Subcutaneous abdominal adipose tissue (tissue), 5 donors: ENCODE results near the gene CCZ1.
A peak's percentile ranks its signal among the peaks of the same experiment; 100 is the strongest.
"Not testable (repeated sequence)": the region's sequence is repeated elsewhere in the genome, so short reads cannot be mapped to it uniquely, and the experiment has no call there.

Experiments
- H3K27ac ChIP-seq: one replicate; pipeline ENCODE4 v1.7.0; 2013; ENCODE audit warnings: low read depth, mild to moderate bottlenecking, inconsistent platforms, low read length, moderate library complexity
- H3K27me3 ChIP-seq, 5 donors: one replicate each; pipeline ENCODE4 v1.7.0; 2013; ENCODE audit warnings: low read length in 5 of 5, inconsistent platforms in 1 of 5; ENCODE audit not compliant: control insufficient read depth in 5 of 5, insufficient read depth in 4 of 5
- H3K36me3 ChIP-seq, 5 donors: one replicate each; pipeline ENCODE4 v1.7.0; 2013; ENCODE audit warnings: low read length in 5 of 5; ENCODE audit not compliant: control insufficient read depth in 5 of 5, insufficient read depth in 5 of 5
- H3K4me1 ChIP-seq, 5 donors: one replicate each; pipeline ENCODE4 v1.7.0; 2013; ENCODE audit warnings: low read length in 5 of 5, mild to moderate bottlenecking in 3 of 5, moderate library complexity in 1 of 5; ENCODE audit not compliant: control insufficient read depth in 5 of 5, insufficient read depth in 5 of 5
- H3K4me3 ChIP-seq, 5 donors: one replicate each; pipeline ENCODE4 v1.7.0; 2013; ENCODE audit warnings: low read length in 5 of 5, low read depth in 1 of 5
- H3K9ac ChIP-seq, 5 donors: one replicate each; pipeline ENCODE4 v1.7.0; 2013; ENCODE audit warnings: low read length in 5 of 5, mild to moderate bottlenecking in 4 of 5, moderate library complexity in 3 of 5
- H3K9me3 ChIP-seq, 5 donors: one replicate each; pipeline ENCODE4 v1.7.0; 2013; ENCODE audit warnings: low read length in 5 of 5; ENCODE audit not compliant: control insufficient read depth in 5 of 5
- donor health status: healthy.
- donor health status: healthy.
- donor health status: healthy.
- donor health status: healthy.
- donor health status: healthy.

The CCZ1 gene

DNA sequence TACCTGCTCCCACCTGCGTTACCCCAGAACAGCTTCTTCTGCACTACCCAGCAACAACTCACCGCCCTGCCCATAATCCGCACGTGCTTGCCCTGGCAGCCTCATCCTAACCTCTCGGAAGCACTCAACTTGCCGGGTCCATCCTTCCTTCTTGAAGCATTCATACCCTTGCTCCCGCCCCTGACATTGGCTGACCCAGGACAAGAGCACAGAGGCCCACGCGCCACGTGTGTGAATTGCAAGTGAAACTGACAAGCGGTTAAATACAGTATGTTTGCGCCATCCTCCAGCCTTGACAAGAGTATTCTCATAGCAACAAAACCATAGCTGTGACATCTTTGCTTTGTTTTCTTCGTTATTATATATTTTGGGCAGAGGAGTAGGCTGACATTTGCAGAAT is 28.8 kb upstream of the CCZ1 start:
- Histone ChIP-seq H3K36me3 (no peaks in the 10 kb centered on the region), H3K27me3 (no peaks in the 10 kb centered on the region), H3K4me1 (no peaks in the 10 kb centered on the region), H3K9me3 (no peaks in the 10 kb centered on the region), H3K9ac (no peak overlapping the region), H3K27ac (no peak overlapping the region), H3K4me3 (no peak overlapping the region)

DNA sequence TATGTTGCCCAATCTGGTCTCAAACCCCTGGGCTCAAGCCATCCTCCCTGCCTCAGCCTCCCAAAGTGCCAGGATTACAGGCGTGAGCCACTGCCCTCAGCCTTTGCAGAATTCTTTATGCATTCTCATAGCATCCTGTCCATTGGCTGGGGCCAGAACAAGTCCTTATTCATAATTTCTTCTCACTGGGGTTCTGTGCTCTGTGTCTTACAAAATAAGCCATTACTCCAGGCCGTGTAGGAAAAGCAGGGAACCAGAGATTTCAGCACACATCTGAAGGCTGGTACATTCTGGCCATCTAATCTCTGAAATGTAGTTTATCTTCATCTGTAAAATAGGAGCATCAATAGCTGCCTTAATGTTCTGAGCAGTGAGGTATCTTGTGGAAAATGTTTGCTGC is 28.2 kb upstream of the CCZ1 start:
- H3K36me3 ChIP-seq = no peaks in the 10 kb centered on the region
- H3K9ac ChIP-seq = no peak overlapping the region

DNA sequence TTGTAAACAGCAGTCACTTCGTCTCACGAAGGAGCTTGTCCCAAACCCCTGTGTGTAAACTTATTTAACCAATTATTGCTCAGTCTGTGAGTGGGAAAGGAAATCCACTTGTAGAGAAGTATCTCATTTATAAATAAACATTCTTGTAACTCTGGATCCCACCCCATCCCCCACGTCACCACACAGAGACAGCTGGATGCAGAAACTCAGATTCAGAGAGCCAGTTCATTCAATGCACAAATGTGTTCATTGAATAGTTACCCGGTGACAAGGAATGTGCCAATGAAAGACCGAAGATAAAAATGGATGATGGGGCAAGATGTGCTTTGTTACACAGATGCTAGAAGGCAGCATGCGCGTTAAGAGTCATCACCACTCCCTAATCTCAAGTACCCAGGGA is 26.2 kb upstream of the CCZ1 start:
- Histone ChIP-seq H3K36me3 (no peaks in the 10 kb centered on the region), H3K27me3 (no peaks in the 10 kb centered on the region), H3K4me1 (no peaks in the 10 kb centered on the region), H3K9ac (no peak overlapping the region), H3K9me3 (no peaks in the 10 kb centered on the region), H3K4me3 (no peak overlapping the region), H3K27ac (no peak overlapping the region)

More for the DNA sequence above, 28.2 kb upstream of the CCZ1 start:
- no peaks in the 10 kb centered on the region for H3K27me3 ChIP-seq
- H3K4me3 ChIP-seq = no peak overlapping the region
- H3K27ac ChIP-seq = no peak overlapping the region
- no peaks in the 10 kb centered on the region for H3K4me1 ChIP-seq
- H3K9me3 ChIP-seq = no peaks in the 10 kb centered on the region

DNA sequence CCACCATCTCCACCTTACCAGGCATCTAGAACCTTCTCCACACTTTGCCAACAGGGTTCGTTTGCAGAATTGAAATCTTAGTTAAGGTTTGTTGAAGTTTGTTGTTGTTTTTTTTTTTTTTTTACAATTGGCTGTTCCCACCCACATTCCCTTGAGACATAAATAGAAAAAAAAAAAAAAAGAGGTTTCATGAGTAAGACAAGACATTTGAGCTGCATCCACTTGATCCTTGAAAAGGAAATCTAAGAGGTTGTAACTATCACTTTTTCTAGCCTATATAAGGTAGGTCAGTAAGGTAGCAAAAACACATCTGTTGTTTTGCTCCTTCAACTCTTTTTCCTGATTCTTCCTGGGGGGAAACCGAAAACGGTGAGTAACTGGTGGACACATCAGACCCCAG is 18.9 kb upstream of the CCZ1 start:
- H3K9me3 ChIP-seq, H3K4me3 ChIP-seq, H3K27me3 ChIP-seq, H3K9ac ChIP-seq, H3K36me3 ChIP-seq, H3K4me1 ChIP-seq, H3K27ac ChIP-seq: not testable (repeated sequence)

DNA sequence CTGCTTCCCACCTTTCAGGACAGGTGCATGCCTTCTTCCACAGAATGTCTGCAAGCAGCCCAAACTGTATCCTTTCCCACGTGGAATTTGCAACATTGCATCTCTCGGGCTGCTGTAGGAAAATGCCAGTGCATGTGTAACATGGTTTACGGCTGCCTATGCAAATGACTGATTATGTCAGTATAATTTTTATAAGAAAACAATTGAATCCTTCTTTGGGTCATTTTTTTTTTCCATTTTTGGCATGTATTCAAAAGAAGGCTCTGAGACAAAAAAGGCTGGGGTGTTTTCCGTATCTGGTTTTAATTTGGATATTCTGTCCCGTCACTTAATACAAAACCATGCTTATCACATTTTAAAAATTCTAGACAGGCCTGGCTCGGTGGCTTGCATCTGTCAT is 18.4 kb upstream of the CCZ1 start:
- H3K4me1 ChIP-seq, H3K4me3 ChIP-seq, H3K9me3 ChIP-seq, H3K9ac ChIP-seq, H3K27me3 ChIP-seq, H3K27ac ChIP-seq, H3K36me3 ChIP-seq: not testable (repeated sequence)

DNA sequence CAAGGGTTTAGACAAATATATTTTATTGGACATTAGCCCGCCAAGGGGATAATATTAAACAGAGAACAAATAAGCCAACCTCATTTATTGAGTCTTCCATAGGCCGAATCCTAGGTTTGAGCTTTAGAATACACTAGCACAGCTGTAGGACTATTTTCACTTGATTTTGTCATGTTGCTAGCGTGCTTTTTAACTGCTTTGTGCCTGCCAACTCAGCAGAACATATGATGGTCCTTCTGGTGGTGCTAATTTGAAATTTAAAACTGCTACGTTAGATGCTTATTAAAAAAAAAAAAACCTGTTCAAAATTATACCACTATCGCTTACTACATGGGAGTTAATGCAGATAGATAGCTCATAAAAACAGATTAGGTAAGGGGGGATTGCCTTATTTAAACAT is 14.1 kb upstream of the CCZ1 start:
- H3K27ac ChIP-seq, H3K27me3 ChIP-seq, H3K4me1 ChIP-seq, H3K9ac ChIP-seq, H3K4me3 ChIP-seq, H3K9me3 ChIP-seq, H3K36me3 ChIP-seq: not testable (repeated sequence)

DNA sequence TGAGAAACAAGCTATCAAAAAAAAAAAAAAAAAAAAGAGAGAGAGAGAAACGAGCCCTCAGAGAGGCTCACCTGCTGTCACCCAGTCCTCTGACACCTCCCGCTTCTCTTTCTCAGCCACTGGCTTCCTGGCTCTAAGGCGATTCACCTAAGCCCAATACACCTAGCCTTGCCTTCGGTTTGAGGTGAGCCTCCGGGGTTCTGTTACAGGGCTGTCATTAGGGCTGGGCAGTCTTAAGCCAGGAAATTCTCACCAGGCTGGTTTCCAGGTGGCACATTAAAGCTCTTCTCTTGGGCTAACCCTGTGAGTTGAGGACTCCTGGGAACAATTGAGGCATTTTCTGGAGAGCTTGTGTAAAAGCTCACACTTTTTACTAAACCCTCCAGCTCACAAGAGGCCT is 10.5 kb upstream of the CCZ1 start:
- not testable (repeated sequence) for H3K27ac ChIP-seq, H3K9me3 ChIP-seq, H3K9ac ChIP-seq, H3K27me3 ChIP-seq, H3K4me3 ChIP-seq, H3K4me1 ChIP-seq, H3K36me3 ChIP-seq

DNA sequence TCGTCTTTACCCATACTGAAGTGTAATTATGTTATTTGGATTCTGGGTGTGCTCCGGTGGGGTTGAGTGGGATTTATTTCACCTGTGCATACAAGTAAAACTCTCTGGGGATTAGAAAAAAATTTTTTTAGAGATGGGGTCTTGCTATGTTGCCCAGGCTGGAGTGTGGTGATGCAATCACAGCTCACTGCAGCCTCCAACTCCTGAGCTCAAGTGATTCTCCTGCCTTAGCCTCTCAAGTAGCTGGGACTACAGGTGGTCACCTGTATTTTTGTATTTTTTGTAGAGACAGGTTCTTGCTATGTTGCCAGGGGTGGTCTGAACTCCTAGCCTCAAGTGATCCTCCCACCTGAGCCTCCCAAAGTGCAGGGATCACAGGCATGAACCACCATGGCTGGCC is 8.3 kb upstream of the CCZ1 start:
- not testable (repeated sequence) for H3K27me3 ChIP-seq, H3K36me3 ChIP-seq, H3K27ac ChIP-seq, H3K9me3 ChIP-seq, H3K4me3 ChIP-seq, H3K9ac ChIP-seq, H3K4me1 ChIP-seq

DNA sequence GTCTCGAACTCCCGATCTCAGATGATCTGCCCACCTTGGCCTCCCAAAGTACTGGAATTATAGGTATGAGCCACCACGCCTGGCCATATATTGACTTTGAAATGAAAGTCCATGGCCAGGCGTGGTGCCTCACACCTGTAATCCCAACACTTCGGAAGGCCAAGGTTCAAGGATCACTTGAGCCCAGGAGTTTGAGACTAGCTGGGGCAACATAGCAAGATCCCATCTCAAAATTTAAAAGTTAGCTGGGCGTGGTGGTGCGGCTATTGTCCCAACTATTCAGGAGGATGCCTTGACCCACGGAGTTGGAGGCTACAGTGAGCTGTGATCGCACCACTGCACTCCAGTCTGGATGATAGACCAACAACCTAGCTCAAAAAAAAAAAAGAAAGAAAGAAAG is 6.0 kb upstream of the CCZ1 start:
- Histone ChIP-seq H3K4me1 (no peaks in the 10 kb centered on the region), H3K4me3 (no peak overlapping the region), H3K9me3 (no peaks in the 10 kb centered on the region), H3K27ac (no peak overlapping the region), H3K27me3 (no peaks in the 10 kb centered on the region), H3K36me3 (no peaks in the 10 kb centered on the region), H3K9ac (no peak overlapping the region)

DNA sequence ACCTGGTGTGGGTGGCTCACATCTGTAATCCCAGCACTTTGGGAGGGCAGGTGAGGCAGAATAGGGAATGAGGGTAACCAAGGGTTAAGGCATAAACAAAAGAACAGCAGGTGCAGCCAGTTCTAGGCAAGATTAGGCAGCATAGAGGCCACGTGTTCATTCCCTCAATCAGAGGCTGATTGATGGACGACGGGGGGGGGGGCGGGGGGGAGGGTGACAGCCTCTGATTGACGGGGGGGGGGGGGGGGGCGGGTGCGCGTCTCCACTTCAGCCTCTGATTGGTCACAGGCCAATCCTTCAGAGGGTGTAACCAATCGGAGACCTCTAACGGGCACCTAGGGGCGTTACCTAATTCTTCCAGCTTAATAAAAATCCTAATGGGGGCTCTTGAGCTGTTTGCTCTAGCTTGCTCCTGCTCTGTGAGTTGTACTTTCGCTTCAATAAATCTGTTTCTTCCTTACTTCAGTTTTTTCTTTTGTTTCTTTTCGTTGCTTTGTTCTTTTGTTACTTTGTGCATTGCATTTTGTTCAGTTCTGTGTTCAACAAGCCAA is 1.1 kb upstream of the CCZ1 start:
- not testable (repeated sequence) for H3K9ac ChIP-seq, H3K27me3 ChIP-seq, H3K36me3 ChIP-seq, H3K9me3 ChIP-seq, H3K27ac ChIP-seq, H3K4me1 ChIP-seq
- peak overlapping the region in 1 of 5 donors; percentile 22 for H3K4me3 ChIP-seq

DNA sequence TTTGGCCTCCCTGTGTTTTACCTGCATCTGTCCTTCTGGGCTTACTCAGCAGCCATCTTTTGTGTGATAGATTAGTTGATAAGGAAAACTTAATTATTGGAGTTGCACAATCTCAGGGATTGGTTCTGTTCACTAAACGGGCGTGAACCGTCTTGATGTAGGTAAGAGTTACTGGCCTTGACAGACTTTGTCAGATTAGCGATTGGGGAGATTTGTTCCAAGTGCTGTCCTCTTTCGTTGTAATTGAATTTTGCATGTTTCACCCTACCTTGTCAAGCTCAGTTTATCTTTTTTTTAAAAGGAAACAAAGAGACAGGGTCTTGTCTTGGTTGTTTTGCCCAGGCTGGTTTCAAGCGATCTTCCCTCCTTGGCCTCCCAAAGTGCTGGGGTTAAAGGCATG is 4.5 kb downstream of the CCZ1 start:
- H3K9me3 ChIP-seq, H3K4me1 ChIP-seq, H3K9ac ChIP-seq, H3K27me3 ChIP-seq, H3K27ac ChIP-seq, H3K4me3 ChIP-seq: not testable (repeated sequence)
- H3K36me3 ChIP-seq = peaks cover 0 to 16% (median 2%) of the 10 kb centered on the region in 5 donors
